ENCODE measurements around the gene AADACL3.

GRCh38 chr1:12666141-12666735 is 49.7 kb upstream of the AADACL3 start:
- TF ChIP-seq BACH1 (IDR thresholded peaks at IDR 0.05; ENCODE audit: borderline replicate concordance) (no peak), REST (IDR thresholded peaks at IDR 0.05; ENCODE audit: low read depth, low read length) (no peak), RBBP5 (conservative IDR thresholded peaks at IDR 0.05) (no peak), POLR2AphosphoS5 (IDR thresholded peaks at IDR 0.05; ENCODE audit: low read length) (no peak), RAD21 (IDR thresholded peaks at IDR 0.05; ENCODE audit: insufficient read depth, low read depth, low read length) (no peak), MXI1 (IDR thresholded peaks at IDR 0.05; ENCODE audit: low read depth, low read length) (no peak), ASH2L (IDR thresholded peaks at IDR 0.05; ENCODE audit: borderline replicate concordance, low read depth) (no peak), EZH2 (IDR thresholded peaks at IDR 0.05; ENCODE audit: borderline replicate concordance, control insufficient read depth, low read depth, low read length) (no peak), CTCF (IDR thresholded peaks at IDR 0.05 in 2 of 3, conservative IDR thresholded peaks at IDR 0.05 in 1 of 3; ENCODE audit: control insufficient read depth in 2 of 3, extremely low read depth in 1 of 3, insufficient read depth in 1 of 3, low read depth in 3 of 3, low read length in 3 of 3) (no peak), HDGF (IDR thresholded peaks at IDR 0.05) (no peak), RCOR1 (conservative IDR thresholded peaks at IDR 0.05; ENCODE audit: low read depth, low read length) (no peak)

All from GM12878 (cell line).